GM23248 (cell line): Measurements from ENCODE around the gene SLC30A2. TPM values are rescaled to one million over a fixed set of nuclear protein-coding genes. Genes with fewer than 3 reads are reported as not detected.

Source experiments
- DNase-seq: peaks from one replicate; pipeline ENCODE4 v3.0.0-alpha.2; 2015
- H2AFZ ChIP-seq: fragments of 200-600 bp; sonication (generic); 2 replicates; pipeline ENCODE4 v1.6.1; 2016; ENCODE audit warnings: antibody characterized with exemption
- H3F3A ChIP-seq: fragments of 200-600 bp; sonication (generic); 2 replicates; pipeline ENCODE4 v1.6.1; 2016; ENCODE audit warnings: mild to moderate bottlenecking, antibody characterized with exemption, mixed run types; ENCODE audit not compliant: insufficient read depth
- H3K27ac ChIP-seq: fragments of 200-600 bp; sonication (generic); 2 replicates; pipeline ENCODE4 v1.5.1; 2016; ENCODE audit warnings: mild to moderate bottlenecking
- H3K27me3 ChIP-seq: fragments of 200-600 bp; sonication (generic); replicated peaks from 2 replicates; pipeline ENCODE4 v1.6.1; 2016; ENCODE audit warnings: mild to moderate bottlenecking; ENCODE audit not compliant: insufficient read depth
- H3K36me3 ChIP-seq: fragments of 200-600 bp; sonication (generic); 2 replicates; pipeline ENCODE4 v1.6.1; 2016; ENCODE audit warnings: low read depth, mild to moderate bottlenecking
- H3K4me1 ChIP-seq: fragments of 200-600 bp; sonication (generic); 2 replicates; pipeline ENCODE4 v1.6.1; 2016; ENCODE audit warnings: mild to moderate bottlenecking; ENCODE audit not compliant: insufficient read depth
- H3K4me2 ChIP-seq: fragments of 200-600 bp; sonication (generic); one replicate; pipeline ENCODE4 v1.6.1; 2016; ENCODE audit warnings: mild to moderate bottlenecking; ENCODE audit not compliant: unreplicated experiment
- H3K4me3 ChIP-seq: fragments of 200-600 bp; sonication (generic); 2 replicates; pipeline ENCODE4 v1.5.1; 2016; ENCODE audit warnings: mild to moderate bottlenecking
- H3K79me2 ChIP-seq: fragments of 200-600 bp; sonication (generic); 2 replicates; pipeline ENCODE4 v1.6.1; 2016; ENCODE audit warnings: mild to moderate bottlenecking; ENCODE audit not compliant: insufficient read depth
- H3K9ac ChIP-seq: fragments of 200-600 bp; sonication (generic); 2 replicates; pipeline ENCODE4 v1.6.1; 2016; ENCODE audit warnings: mild to moderate bottlenecking
- H3K9me2 ChIP-seq: fragments of 200-600 bp; sonication (generic); 2 replicates; pipeline ENCODE4 v1.6.1; 2016; ENCODE audit warnings: mixed run types, mild to moderate bottlenecking, moderate library complexity; ENCODE audit not compliant: insufficient read depth
- H3K9me3 ChIP-seq: fragments of 200-600 bp; sonication (generic); one replicate; pipeline ENCODE4 v1.6.1; 2017; ENCODE audit warnings: low read depth
- H4K20me1 ChIP-seq: fragments of 200-600 bp; sonication (generic); 2 replicates; pipeline ENCODE4 v1.6.0; 2016; ENCODE audit not compliant: insufficient read depth
- EZH2 ChIP-seq: fragments of 200-600 bp; sonication (generic); IDR thresholded peaks from 2 replicates; pipeline ENCODE4 v1.6.1; 2018; ENCODE audit warnings: antibody characterized with exemption, mild to moderate bottlenecking; ENCODE audit not compliant: insufficient read depth, poor library complexity, severe bottlenecking
- EZH2phosphoT487 ChIP-seq: fragments of 200-600 bp; sonication (generic); IDR thresholded peaks from 2 replicates; pipeline ENCODE4 v1.6.1; 2018; ENCODE audit warnings: antibody characterized with exemption, moderate library complexity, mild to moderate bottlenecking, low read depth; ENCODE audit not compliant: insufficient read depth
- WGBS, 2 experiments: methylation state at CpG; one replicate each; pipeline ENCODE4 v1.1.6; 2015 to 2017; ENCODE audit warnings: low lambda C conversion rate in 2 of 2, low coverage in 1 of 2; ENCODE audit errors: missing lambda C conversion rate in 2 of 2; 5-methylcytosine and 5-hydroxymethylcytosine counted together
- in situ Hi-C: fragments of 300-500 bp; cut with MboI; formaldehyde crosslinking; loops from 2 replicates; pipeline ENCODE4 v1.15.0; 2020
- polyA plus RNA-seq: library from polyadenylated mRNA; unstranded; fragments of >200 nt; fragmentation: Nextera tagmentation; extraction: Ambion mirVana; gene quantifications from 2 replicates; pipeline ENCODE4 v1.2.1, GENCODE V29; 2016
- total RNA-seq: library from RNA; depleted of rRNA; stranded (reverse); fragments of >200 nt; shearing (Covaris generic); gene quantifications from 2 replicates; pipeline ENCODE4 v1.2.3, GENCODE V29; 2014

SLC30A2 gene
- total and polyA plus RNA-seq, 2 experiments from 2014 or later, result 0.14 TPM; not detected in 1

DNA sequence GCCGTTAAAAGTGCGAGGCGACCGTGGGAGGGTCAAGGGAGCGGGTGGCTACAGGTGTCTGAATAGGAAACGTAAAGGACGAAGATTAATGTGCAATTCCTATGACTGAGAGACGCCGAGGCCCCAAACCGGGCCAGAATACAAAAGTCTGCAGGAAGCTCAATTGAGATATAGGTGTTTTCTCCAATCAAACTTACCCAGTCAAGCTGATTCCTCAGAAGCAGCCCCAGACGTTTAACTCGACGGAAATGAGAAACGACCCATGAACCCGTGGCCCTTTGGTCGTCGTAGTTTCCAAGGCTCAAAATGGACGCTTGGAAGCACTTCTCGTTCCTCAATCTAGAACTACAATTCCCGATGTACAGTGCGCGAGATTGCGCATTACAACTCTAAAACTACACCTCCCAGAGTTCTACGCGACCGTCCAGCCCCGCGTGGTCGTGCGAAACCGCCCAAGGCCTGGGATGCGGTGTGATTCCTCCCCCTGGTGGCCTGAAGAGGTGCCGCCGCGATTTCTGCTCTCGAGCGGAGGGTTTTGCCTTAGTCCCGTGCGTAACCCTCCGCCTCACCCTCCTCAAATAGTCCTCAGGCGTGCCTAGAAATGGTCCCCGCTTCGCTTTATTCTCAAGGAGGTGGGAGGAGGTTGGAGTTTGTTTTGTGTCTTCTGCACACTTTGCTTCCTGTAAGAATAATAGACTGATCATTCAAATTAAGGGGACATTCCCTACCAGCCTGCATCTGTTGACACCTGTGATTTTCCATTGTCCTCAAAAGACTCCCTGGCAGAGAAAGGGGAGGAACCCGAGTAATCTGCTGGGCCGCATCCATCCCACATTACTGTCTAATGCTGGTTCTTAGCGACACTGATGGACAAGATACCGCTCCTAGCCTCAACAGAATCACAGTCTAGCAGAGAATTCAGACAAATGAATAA, 47.8 kb downstream of the SLC30A2 start, which contains the start of gene PAFAH2:
TSS of gene PAFAH2 (minus strand) at position 236 of the 934 bp plus-strand sequence. CDS start 7,247 bp downstream, outside the sequence.
- WGBS, 2 experiments, result 3 to 4% methylated on average over 47 of the region's 47 CpGs
- Histone ChIP-seq H3K36me3 (no peaks in the 10 kb centered on the region), H4K20me1 (no peaks in the 10 kb centered on the region), H3K4me3 (peak within 1 kb of the TSS; percentile 84), H2AFZ (peak within 1 kb of the TSS; percentile 97), H3K9me3 (no peaks in the 10 kb centered on the region), H3K4me1 (peaks cover 13% of the 10 kb centered on the region), H3F3A (no peaks in the 10 kb centered on the region), H3K27me3 (no peaks in the 10 kb centered on the region), H3K4me2 (peak within 1 kb of the TSS; percentile 83), H3K79me2 (no peaks in the 10 kb centered on the region), H3K9me2 (no peaks in the 10 kb centered on the region), H3K9ac (peak within 1 kb of the TSS; percentile 80), H3K27ac (peak within 1 kb of the TSS; percentile 48)
- peak; percentile 100 for DNase-seq
- in situ Hi-C loops, result loop anchor here (10.0 kb wide), 2 partner anchors 103 to 173 kb away; no protein-coding TSS in a partner anchor
- TF ChIP-seq EZH2, result no peak
- no peak for TF ChIP-seq EZH2phosphoT487

DNA sequence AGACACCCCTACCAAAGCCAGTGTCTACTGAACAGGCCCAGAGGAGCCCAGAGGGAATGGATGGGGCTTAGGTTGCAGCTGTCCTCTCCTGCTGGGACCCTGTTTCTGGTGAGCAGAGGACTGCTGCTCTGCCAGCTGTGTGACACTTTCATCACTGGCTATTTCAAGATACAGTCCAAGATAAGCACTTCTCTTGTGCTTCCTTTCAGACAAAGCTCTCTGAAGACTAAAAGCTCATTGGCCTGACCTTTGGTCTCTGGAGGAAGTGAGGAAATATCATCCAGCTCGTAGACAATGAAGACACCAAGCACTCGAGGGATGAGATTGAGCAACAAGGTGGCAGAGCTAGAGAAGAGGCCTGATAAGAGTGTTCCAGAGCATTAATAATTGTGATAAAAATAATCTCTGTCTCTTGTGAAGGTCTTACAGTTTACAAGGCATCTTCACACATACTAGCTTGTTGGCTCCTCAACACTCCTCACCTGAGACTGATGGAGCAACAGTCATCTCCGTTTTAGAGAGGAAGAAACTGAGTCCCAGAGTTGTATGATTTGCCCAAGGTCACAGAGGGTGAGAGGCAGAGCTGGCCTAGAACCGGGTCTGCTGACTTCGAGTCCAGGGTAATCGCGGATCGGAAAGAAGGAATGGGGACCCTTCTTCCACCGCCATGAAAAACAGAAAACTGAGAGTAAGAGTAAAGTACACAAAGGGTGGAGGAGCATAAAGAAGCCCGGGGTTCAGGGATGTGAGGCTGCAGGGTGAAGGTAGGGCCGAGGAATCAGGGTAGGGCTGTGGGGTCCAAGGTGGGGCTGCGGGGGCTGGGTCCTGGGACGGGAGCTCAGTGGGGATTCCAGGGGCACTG, 48.7 kb downstream of the SLC30A2 start:
- H3K27me3 ChIP-seq, result no peaks in the 10 kb centered on the region
- peak overlapping the region; percentile 87 for H2AFZ ChIP-seq
- TF ChIP-seq EZH2phosphoT487, result no peak
- no peak for TF ChIP-seq EZH2
- H4K20me1 ChIP-seq, result no peaks in the 10 kb centered on the region
- no peaks in the 10 kb centered on the region for H3K9me2 ChIP-seq
- H3K9me3 ChIP-seq, result no peaks in the 10 kb centered on the region
- H3K9ac ChIP-seq, result peak overlapping the region; percentile 80
- no peaks in the 10 kb centered on the region for H3F3A ChIP-seq
- H3K27ac ChIP-seq, result peak overlapping the region; percentile 48
- H3K4me1 ChIP-seq, result peaks cover 18% of the 10 kb centered on the region
- H3K4me2 ChIP-seq, result peak overlapping the region; percentile 83
- H3K36me3 ChIP-seq, result no peaks in the 10 kb centered on the region
- peak overlapping the region; percentile 84 for H3K4me3 ChIP-seq
- DNase-seq, result peak; percentile 79
- 7 to 13% methylated on average over 12 to 13 of the region's 13 CpGs for WGBS, 2 experiments
- in situ Hi-C loops, result loop anchor here (10.0 kb wide), 2 partner anchors 102 to 172 kb away; no protein-coding TSS in a partner anchor
- no peaks in the 10 kb centered on the region for H3K79me2 ChIP-seq

DNA sequence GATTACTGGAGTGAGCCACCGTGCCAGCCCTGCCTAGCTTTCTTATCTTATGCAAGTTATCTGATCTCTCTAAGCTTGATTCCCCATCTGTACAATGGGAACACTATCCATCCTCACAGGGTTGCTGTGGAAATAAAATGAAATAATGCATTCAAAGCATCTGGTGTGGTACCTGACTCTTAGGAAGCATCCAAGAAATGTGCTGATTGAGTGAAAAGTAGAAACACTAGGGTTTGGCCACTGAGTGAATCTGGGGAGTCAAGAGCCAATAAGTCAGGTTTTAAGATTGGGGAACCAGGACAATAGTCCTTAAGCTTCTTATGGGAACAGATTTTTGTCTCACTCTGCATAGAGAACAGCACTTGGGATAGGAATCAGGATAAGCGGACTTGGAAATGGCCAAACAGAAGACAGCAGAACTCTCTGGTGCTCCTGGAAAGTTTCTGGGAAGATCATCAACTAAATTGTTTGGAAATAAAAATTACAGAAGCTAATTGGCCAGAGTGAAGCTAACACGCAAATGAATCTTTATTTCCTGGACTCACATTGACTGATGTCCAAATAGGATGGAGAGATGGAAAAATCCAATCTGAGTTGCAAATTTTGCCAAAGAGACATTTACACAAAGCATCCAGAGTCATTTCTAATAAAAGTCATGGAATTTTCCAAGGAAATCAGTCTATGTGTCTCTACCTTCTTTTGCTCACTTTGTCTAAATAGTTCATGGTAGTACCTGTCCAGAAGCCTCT, 51.3 kb downstream of the SLC30A2 start:
- in situ Hi-C loops, result loop anchor here (10.0 kb wide), 2 partner anchors 100 to 170 kb away; no protein-coding TSS in a partner anchor
- Histone ChIP-seq H3K36me3 (no peaks in the 10 kb centered on the region), H2AFZ (no peak overlapping the region), H3K4me3 (no peak overlapping the region), H4K20me1 (no peaks in the 10 kb centered on the region), H3K79me2 (no peaks in the 10 kb centered on the region), H3K9me2 (no peaks in the 10 kb centered on the region), H3F3A (no peaks in the 10 kb centered on the region), H3K27me3 (no peaks in the 10 kb centered on the region), H3K9ac (no peak overlapping the region), H3K4me2 (no peak overlapping the region), H3K9me3 (no peaks in the 10 kb centered on the region), H3K27ac (no peak overlapping the region), H3K4me1 (peaks cover 22% of the 10 kb centered on the region)
- no peak for TF ChIP-seq EZH2phosphoT487
- no peak for TF ChIP-seq EZH2
- 84 to 85% methylated on average over 3 of the region's 3 CpGs for WGBS, 2 experiments
- no peak for DNase-seq
